NK-92 treated with Interleukin-12 subunit alpha and Interleukin-12 subunit beta, amount 100 ng/mL, for 24 hours (cell line): ENCODE results near the gene GREM1.

Source experiments
- DNase-seq: peaks from one replicate; lab custom pipeline; 2025; lab: John Stamatoyannopoulos, UW

GREM1 gene

DNA sequence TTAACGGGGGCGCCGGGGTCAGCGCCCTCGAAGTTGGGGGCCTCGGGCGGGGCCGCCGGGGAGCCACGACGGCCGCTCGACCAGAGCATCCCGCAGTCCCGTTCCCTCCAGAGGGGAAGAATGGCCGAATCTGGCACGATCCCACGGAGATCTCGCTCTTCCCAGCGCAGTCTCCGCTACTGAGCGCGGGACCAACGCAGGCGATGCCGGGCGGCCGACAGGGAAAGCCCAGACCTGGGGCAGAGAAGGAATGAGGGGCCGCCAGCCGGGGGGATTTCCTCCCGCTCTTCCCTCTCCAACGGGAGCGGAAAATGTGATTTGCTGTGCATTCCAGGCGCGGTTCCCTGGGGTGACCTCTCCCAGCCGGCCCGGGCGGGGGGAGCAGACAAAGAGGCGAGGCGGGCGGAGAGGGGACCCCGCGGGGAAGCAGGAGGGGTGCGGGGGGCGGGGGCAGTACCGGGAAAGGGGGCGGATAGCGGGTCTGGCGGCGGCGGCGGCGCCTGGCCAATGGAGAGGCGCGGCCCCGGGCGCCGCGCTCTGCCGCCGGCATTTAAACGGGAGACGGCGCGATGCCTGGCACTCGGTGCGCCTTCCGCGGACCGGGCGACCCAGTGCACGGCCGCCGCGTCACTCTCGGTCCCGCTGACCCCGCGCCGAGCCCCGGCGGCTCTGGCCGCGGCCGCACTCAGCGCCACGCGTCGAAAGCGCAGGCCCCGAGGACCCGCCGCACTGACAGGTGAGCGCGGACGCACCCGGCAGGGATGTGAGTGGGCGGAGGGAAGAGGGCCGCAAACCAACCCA, at the start of gene GREM1:
Gene GREM1 (plus strand): TSS at position 579 of the 801 bp plus-strand sequence. CDS start 12,687 bp downstream, outside the sequence.
- no peak for DNase-seq

DNA sequence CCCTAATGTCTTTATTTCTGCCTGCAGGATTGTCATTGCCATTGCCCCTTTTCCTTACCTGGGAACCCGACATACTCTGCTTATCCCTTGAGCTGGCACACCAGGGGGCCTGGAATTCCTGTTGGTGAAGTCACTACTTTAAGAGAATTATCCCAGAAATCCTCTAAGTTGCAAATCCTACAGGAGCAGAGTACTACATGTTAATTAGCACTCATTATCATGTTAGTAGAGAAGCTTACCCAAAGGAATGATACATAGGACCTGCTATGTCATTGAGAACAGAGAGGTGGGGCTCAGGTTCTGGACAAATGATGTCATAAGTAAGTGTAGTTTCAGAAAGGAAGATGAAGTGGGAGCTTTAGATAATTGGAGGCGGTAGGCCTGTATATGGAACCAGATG, 48.9 kb upstream of the GREM1 start:
- DNase-seq, result no peak

DNA sequence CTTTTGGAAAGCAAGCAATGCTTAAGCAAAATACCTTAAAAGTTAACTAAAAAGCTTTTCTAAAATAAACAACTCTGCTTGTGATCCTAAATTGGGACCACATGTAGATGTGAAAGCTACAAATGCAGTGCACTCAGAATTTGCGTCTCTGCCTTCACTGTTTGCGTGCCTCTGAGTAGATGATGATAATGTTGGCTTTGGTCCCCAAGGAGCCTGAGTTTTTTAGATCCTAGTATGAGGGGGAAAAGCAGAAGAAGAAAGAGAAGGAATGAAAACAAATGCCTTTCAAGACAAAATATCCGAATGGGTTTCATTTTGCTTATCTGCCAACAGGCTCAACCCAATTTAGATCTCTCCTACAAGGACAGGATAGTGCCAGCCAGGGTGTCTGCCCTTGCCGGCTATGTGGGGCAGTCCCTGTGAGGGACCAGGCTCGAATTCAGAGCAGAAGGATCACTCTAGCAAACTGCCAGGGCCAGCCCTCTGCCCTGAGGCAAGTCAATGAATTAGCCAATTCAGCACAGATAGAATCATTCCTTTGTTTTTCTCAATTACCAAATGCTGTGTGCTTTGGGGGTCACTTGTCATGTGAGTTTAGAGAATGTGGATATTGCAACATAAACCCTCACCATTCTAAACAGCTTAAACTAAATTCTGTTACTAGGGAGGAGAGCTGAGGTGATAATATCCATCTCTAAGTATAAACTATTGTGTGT, 47.8 kb upstream of the GREM1 start:
- DNase-seq, result no peak

DNA sequence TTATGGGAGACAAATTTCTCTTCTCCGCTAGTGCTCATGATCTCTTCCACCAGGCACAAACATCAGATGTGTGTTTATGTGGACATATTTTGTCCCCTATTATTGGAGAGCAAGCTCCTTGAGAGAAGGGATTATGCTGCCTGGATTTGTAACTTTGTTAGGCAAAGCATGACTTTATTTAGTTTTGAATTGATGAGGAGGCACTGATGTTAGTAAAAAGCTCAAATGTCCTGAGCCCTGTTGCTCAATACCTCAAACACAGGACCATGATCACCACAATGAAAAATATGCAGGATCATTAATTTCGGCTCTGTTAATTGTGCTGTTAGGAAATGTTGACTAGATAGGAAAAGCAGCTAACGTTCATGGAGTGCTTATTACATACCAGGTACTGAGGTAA, 47.2 kb upstream of the GREM1 start:
- no peak for DNase-seq

DNA sequence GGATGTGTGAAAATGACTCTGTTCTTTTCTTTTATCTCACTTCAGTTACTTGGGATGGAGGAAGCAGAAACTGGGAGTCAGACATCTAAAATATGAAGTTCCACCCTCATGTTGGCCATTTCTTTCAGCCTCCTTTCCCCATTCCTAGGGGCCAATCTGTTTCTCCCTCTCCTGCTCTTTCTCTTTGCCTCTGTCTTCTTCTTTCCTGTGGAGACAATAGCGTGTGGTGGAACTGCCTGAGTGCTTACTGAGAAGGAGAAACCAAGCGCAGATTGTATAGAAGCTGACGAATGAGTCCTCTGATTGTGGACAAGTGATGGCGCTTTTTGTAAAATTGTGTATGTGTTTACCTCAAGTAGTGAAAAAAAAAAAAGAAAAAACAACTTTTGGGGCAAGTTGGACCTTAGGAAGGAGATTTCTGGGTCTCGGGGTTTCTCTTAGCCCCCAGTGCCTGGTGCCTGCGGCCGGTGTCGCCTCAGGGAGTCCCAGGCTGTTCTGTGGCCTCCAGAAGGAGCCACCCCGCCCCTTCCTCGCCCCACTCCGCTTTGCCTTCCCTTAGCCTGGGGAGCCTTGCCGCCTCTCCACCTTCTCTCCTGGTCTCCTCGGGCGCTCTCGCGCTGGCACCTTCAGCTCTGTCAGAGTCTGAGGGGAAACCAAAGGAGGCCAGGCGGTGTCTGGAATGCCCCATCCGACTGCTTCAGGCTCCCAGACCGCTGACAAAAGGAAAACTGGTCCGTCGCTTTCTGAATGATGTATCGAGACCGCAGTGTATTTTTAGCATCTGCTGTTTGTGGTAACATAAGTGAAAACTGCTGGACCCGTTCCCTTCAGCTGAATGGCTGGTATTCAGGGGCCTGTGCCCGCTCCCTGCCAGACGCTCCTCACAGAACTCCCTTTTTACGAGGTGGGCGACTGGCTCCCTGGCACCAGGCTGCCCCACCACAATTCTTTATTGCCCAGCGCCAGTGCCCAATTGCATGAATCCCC, 46.2 kb upstream of the GREM1 start:
- DNase-seq, result no peak

DNA sequence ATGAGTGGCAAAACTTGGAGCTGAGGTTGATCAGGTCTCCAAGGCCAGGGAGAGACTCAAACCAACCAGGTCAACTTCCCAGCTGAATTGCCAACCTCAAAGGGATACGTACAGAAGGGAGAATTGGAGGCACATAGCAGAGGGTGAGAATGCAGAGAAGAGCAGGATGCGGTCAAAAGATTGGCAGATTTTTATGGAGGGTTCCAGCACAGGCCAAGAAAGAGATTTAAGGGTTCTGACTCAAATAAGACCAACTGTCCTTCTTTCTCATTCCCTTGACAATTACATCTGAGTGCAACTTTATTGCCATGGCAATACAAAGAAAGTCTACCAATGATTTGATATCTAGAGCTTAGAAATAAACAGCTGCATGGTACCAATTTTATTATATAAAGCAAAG, 43.1 kb upstream of the GREM1 start:
- DNase-seq, result no peak

DNA sequence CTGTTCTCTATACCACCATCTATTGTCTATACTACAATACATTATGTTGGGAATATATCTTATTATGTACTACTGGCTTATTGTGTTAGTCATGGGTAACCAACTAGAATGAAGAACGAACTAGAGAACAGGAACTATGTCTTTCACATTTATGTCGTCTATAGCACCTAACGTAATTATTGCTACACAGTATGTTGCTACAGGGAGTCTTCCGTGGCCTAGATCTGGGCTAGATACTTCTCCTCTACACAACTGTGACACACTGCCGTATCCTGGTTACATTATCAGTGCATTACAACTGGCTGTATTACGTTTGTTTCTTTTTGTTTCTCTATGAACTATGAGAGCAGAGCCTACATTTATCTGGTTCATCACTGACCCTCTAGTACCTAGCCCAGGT, 42.3 kb upstream of the GREM1 start:
- DNase-seq, result no peak

DNA sequence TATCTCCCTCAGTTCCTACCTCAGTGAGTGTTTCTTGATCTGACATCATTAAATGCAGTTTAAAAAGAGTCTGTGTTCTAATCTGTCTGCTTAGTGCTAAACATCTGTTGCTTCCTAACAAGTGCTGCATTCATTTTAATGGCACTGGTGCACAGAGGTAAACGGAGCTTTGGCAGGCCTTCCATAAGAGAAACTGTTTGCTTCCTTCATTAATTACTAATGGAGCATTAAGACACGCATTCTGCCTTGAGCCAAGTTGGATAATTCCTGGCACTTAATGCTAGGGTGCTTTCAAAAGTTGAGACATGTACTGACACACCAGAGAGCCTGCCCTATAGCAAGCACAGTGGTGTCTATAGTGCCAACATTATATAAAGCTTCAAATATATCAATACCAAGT, 41.6 kb upstream of the GREM1 start:
- no peak for DNase-seq

DNA sequence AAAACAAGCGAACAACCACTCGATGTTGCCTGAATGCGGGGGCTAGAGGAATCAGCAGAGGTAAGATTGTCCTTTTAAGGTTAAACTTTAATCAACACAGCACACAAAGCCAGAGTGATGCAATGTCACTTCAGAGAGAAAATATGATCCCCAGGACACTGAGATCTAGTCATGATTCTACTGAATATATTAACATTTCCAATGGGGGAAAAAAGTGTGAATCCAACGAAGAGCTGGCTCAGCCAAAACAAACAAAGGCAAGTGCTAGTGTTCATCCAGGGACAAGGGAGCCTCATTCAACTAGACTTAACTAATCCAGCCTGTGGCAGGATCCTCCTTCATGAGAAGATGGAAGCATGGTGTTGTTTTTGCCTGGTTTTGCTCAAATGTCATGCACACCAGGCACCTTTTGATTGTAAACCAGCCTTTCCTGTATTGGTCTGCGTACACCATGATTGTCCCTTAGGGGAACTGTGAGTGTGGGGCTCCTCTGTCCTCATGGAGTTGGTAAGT, 40.5 kb upstream of the GREM1 start:
- DNase-seq, result no peak

DNA sequence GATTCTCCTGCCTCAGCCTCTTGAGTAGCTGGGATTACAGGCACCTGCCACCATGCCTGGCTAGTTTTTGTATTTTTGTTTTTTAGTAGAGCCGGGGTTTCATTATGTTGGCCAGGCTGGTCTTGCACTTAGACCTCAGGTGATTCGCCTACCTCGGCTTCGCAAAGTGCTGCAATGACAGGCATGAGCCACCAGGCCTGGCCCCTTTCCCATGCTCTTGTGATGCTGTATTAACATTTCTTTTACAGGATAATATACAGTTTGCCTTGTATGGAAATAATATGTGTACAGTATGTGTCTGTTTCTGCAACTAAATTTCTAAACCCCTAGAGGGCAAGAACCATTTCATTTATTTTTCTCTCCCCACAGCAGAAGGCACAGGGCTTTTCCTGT, 38.5 kb upstream of the GREM1 start:
- DNase-seq, result no peak

DNA sequence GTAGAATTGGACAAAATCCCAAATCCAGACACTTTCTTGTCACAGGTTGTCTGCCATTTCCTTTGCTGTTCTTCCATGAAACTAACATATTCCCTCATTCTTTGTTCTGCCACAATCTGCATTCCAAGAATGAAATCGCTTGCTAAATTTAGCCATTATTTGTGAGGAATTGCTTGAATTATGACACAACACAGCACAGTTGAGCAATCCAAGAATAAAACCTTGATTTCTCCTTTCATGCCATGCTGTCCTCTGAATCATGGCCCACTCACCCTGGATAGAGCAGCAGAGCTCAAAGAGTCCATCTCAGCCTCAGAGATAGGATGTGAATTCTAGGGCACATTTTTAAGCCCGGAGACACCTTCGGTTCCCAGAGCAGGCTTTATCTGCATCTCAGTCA, 35.2 kb upstream of the GREM1 start:
- DNase-seq, result no peak

DNA sequence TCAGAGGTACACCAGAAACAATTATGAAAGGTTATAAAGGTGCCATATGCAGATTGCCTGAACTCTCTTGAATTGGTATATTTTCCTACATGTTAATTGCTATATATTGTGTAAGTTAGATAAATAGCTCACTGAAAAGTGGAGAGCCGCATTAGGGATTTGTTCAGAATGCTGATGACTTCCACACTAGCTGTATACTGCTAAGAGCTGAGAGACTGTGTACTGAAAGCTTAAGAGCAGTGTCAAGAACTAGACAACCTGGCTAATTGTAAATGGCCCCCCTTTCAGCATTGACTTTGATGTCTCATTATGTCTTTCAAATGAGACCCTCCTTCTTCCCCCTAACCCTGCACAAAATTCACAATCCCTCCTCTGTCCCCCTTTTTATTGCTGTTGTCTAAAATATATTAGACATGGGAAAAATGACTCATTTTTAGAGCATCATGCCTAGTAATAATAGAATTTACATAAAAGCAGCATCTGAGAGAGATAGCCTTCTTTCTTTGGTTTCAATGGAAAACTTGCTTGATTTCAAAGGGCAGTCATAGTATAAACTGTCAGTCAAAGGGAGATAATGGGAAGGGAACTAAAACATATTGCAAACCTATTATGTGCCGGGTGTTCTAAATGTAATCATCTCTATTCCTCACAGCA, 34.7 kb upstream of the GREM1 start:
- no peak for DNase-seq

DNA sequence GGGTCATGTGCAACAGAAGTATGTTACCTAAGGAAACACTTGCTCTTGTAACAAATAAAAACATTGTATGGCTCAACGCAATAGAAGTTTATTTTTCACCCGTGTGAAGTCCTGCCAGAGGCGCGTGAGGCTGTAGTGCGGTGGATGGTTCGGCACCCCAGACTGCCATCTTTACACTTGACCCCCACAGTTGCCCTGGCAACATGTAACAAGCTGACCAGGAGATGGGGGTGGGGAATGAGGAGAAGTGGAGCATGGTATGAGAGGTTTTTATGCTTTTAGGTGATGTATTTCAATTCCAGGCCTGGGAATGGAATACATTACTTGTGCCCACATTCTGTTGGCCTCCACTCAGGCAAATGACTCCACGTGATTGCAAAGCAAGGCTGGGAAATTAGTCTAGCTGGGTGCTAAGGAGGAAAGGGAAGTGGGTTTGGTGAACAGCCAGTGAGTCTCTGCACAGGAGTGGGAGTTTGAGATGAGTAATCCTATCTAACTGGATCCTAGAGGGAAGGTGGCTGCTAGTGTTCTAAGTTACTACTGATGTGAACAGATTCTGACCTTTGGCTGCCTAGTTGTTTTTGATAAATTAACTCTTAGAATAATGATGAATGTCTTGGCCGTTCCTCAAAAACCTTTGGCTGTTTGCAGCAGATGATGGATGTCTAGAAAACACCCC, 33.8 kb upstream of the GREM1 start:
- no peak for DNase-seq

DNA sequence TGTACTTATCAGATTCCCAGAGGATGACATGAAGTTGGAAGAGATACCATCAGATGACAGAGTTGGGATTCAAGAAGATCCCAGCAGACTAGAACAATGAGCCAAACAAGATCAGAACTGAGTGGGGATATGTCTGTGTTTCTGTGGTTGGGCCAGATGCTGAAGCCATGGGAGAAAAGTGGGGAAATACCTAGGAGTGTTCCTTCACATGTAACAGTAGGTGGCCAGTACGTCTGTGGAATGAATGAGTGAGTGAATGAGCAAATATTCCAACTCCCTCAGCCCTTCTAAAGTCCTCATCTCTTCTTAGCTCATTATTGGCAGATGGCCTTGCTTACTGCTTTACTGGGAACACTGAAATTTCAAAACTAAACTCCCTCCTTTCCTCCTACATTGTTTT, 32.2 kb upstream of the GREM1 start:
- no peak for DNase-seq

DNA sequence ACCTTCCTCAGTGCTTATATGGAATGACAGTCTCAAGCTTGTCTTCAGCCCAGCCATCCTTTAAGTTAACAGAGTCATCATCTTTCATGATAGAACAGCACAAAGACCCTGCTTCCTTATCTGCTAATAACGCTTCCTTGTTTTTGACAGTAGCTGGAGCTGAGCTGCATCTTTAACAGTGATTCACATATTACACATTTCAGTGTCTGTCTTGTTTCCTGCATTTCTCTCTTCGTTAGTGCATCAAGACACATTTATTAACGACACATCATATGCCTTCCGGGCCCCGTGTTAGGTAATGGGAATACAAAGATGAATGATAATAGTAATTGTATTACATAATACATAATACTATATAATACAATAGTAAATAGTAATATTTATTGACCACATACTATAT, 30.2 kb upstream of the GREM1 start:
- no peak for DNase-seq

DNA sequence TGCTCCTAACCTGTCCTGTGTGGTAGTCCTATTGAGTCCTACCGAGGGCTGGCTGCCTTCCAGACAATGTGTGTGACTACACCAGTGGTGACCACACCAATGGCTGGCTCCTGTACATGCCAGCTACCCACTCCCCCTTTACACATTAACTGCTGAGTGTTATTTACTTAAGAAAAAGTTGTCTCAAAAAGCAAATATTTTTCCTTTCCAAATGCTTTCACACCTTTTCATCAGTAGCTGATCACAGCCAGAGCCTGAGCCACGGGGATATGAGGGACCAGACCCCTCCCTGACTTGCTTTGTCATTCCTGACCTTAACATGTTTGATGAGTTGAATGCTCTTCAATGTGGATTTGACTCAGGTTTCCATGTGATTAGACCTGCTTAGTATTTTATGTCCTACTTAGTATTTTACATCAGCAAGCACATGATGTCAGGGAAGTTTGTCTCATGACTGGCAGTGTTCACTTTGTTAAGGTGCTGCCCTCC, 29.6 kb upstream of the GREM1 start:
- DNase-seq, result no peak

DNA sequence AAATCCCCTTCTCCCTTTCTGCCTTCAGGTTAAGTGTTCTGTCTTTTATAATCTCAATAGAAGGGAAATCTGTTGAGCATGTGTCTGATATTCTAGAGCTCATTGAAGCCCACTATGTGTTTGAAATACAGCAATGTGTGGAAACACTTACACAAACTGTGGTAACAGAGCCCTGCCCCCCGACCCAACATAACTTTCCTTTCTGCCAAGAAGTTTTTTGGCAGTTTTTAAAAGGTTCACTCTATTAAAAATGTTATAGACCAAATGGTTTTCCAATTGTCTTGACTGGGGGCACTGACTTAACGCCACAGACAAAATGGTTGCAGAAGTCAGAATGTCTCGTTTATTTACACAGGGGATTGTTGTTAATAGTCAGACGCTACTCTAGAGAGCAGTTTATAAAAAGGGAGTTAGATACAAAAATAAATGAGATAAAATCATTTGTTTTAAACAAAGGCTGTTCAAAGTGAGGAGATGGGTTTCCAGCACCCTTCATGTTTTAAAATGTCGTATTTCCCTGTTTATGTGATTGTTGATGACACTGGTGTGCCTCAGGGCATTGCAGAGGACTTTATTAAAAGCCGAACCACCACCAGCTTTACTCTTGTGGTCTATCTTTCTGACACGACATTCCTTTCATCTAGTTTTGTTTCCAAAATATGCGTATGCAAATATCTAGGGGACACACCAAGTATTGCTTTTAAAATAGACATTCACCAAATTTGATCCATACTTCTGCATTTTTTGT, 26.7 kb upstream of the GREM1 start:
- no peak for DNase-seq

DNA sequence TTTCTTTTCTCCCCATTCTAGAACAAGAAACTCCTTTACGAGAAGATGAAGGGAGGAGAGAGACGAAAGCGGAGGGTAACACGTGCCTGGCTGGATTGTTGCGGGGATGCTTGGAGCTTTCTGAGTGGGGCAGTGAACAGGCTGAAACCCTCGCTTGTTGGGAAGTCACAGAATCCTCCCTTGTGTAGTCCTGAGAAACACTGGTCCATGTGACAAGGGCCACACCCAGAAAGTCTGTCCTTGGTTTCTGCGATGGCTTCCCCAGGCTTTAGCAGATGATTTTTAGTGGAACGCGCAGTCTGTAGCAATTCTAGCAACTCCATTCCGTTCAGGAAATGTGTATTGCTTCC, 26.1 kb upstream of the GREM1 start:
- no peak for DNase-seq

DNA sequence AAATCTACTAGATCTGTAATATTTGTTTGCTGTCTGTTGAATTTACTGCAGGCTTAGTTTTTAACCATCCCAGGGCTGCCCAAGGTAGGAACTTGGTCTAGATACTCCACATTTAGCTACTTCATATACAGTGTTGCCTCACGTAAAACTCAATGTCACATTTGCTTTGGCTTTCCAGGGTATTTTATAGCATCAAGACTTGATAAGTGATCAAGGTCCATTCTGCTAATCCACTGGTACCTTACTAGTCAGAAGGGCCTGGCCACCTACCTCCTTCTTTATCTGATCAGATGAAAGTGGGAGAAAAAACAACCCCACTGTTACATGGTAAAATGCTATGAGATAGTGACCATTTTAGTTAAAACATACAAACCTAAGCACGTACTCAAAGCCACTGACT, 25.5 kb upstream of the GREM1 start:
- DNase-seq, result no peak

DNA sequence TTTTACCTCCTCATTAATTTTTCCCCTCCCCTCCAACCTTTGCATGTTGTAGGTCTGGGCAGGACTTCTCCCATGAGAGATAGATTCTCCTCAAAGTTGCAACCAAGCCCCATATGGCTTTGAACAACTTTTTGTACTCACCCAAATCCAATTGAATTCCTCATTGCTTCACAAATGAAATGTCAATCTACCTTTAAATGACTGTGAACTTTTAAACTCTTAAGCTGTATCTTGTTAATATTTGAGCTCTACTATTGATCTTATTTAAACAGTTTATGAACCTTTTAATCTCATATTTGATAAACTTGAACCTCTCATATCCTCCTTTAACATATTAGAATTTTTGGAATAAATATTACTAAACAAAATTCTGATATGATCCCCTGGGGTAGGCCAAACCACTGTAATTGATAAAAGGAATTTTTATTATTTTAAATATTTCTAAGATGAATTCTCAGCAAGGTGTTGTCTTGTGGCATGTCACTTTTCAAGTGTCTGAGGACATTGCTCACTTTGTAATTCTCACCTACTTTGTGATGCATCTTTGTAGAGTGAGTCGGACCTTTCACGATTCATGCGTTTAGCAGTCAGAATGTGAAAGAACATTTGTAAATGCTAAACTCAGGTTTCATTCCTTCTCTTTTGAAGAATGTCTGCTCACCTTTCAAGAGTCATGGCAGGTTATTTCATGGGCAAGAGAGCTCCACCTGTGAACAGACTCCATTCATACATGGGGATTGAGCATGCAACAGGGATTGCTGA, 23.4 kb upstream of the GREM1 start:
- no peak for DNase-seq
